ENCODE results near the gene SPACA7.

Gene SPACA7

GRCh38 chr13:112450904-112451240 lies 74.7 kb downstream of the SPACA7 start:
- no peak for TF ChIP-seq SIN3A (IDR thresholded peaks at IDR 0.05; ENCODE audit: borderline replicate concordance, insufficient read depth, low read length)

GRCh38 chr13:112451512-112452379 lies 75.6 kb downstream of the SPACA7 start:
- TF ChIP-seq SIN3A (IDR thresholded peaks at IDR 0.05; ENCODE audit: borderline replicate concordance, insufficient read depth, low read length) = no peak
- no peak for TF ChIP-seq TAF1 (IDR thresholded peaks at IDR 0.05; ENCODE audit: borderline replicate concordance, insufficient read depth, low read length)

DNA sequence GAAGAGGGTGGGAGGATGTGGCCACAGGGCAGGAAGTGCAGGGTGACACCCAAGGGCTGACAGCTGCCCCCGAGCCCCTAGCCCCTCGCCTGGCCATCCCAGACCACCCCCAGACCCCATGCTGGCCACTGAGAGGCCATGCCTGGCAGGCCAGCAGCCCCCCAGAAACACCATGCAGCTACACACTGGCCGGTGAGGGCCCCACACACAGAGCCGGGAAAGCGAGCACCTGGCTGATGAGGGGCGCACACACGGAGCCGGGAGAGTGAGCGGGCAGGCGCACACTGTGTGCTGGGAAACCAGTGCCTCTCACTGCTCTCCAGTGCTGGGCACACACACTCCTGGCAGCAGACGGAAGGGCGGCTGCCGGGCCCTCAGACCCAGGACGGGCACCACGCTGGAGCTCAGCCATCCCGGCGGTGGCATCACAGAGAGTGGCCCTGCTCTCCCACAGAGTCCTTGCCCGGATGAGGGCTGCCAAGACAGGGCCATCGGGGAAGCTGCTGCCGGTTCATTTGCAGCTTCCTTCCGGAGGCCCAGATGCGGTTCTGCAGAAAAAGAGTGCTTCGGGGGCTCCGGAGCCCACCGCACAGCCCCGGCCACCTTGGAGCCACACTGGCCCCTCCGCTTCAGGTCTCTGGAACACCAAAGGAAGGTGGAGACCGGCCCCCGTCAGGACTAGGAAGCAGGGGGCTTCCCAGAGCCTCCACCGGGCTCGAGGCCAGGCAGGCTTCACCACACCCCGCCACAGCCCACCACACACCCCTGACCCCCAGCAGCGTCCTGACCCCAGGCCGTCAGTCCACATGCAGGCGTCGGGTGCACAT lies 76.4 kb downstream of the SPACA7 start:
- no peak for TF ChIP-seq TAF1 (IDR thresholded peaks at IDR 0.05; ENCODE audit: borderline replicate concordance, insufficient read depth, low read length)

DNA sequence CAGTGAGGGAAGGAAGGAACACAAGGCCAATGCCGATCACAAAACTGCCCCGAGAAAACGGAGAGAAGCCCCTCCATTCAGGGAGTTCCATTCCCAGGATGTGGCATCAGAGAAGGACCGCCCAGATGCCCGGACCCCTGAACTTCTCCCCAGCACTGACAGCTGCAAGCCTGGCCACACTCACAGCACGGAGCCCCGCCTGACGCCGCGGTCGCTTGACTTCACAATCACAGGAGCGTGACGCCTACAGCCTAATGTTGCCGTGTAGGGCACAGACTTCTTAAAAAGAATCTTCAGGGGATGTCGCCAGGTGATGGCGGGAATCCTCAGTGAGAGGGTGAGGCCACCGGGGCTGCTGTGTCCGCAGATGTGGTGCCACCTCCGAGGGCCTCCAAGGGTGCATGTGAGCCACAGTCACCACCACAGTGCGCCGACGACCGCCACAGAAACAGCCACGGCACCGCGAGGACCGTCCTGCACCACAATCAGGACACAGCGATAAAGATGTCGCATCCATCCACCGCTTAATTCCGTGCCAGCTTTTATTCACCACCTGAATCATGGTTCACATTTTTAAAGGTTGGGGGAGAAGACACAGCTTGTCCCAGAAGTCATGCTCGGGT lies 77.2 kb downstream of the SPACA7 start:
- TF ChIP-seq FOXP2 (optimal IDR thresholded peaks at IDR 0.05; ENCODE audit: borderline replicate concordance, extremely low read depth, extremely low read length, insufficient read depth) (no peak), REST (IDR thresholded peaks at IDR 0.05; ENCODE audit: insufficient read depth in 1 of 2, low read depth in 2 of 2, low read length in 2 of 2) (no peak), POLR2AphosphoS5 (IDR thresholded peaks at IDR 0.05; ENCODE audit: low read depth, low read length) (no peak), SIN3A (IDR thresholded peaks at IDR 0.05; ENCODE audit: borderline replicate concordance, insufficient read depth, low read length) (no peak), TAF1 (IDR thresholded peaks at IDR 0.05; ENCODE audit: borderline replicate concordance, insufficient read depth, low read length) (no peak)

- TF ChIP-seq REST (IDR thresholded peaks at IDR 0.05; ENCODE audit: insufficient read depth in 1 of 2, low read depth in 2 of 2, low read length in 2 of 2) (no peak), FOXP2 (optimal IDR thresholded peaks at IDR 0.05; ENCODE audit: borderline replicate concordance, extremely low read depth, extremely low read length, insufficient read depth) (no peak), TAF1 (IDR thresholded peaks at IDR 0.05; ENCODE audit: borderline replicate concordance, insufficient read depth, low read length) (no peak), POLR2AphosphoS5 (IDR thresholded peaks at IDR 0.05; ENCODE audit: low read depth, low read length) (no peak), SIN3A (IDR thresholded peaks at IDR 0.05; ENCODE audit: borderline replicate concordance, insufficient read depth, low read length) (no peak)
Observed at GRCh38 chr13:112453874-112454647, 77.9 kb downstream of the SPACA7 start.

GRCh38 chr13:112454648-112455334 lies 78.6 kb downstream of the SPACA7 start:
- TF ChIP-seq SIN3A (IDR thresholded peaks at IDR 0.05; ENCODE audit: borderline replicate concordance, insufficient read depth, low read length) = no peak
- no peak for TF ChIP-seq REST (IDR thresholded peaks at IDR 0.05; ENCODE audit: insufficient read depth in 1 of 2, low read depth in 2 of 2, low read length in 2 of 2)
- TF ChIP-seq TAF1 (IDR thresholded peaks at IDR 0.05; ENCODE audit: borderline replicate concordance, insufficient read depth, low read length) = no peak
- no peak for TF ChIP-seq FOXP2 (optimal IDR thresholded peaks at IDR 0.05; ENCODE audit: borderline replicate concordance, extremely low read depth, extremely low read length, insufficient read depth)
- TF ChIP-seq POLR2AphosphoS5 (IDR thresholded peaks at IDR 0.05; ENCODE audit: low read depth, low read length) = no peak

Measured in PFSK-1 (cell line).